Measurements from ENCODE around the gene LCE2A.
A peak's percentile ranks its signal among the peaks of the same experiment; 100 is the strongest.
"Not testable (repeated sequence)": the region's sequence is repeated elsewhere in the genome, so short reads cannot be mapped to it uniquely, and the experiment has no call there.

The LCE2A gene

GRCh38 chr1:152697701-152698600 lies at the start of gene LCE2A:
Gene LCE2A, plus strand, starts transcription at chr1:152698345. Its CDS starts 557 bp downstream, at chr1:152698902.
- no peak for DNase-seq

- peak; percentile 11 for DNase-seq
These were observed 44.0 kb upstream of the LCE2A start for GRCh38 chr1:152654110-152654509.

GRCh38 chr1:152656459-152656858 lies 41.7 kb upstream of the LCE2A start:
- no peak for DNase-seq

GRCh38 chr1:152657677-152658076 lies 40.5 kb upstream of the LCE2A start:
- DNase-seq, result no peak

GRCh38 chr1:152658649-152659048 lies 39.5 kb upstream of the LCE2A start:
- DNase-seq, result no peak

GRCh38 chr1:152663098-152663497 lies 35.0 kb upstream of the LCE2A start, which contains the start of gene LCE2D:
Gene LCE2D, plus strand, starts transcription at chr1:152663380. Its CDS starts 726 bp downstream, at chr1:152664106.
- DNase-seq, result no peak

GRCh38 chr1:152666171-152666570 lies 32.0 kb upstream of the LCE2A start:
- DNase-seq, result not testable (repeated sequence)

- no peak for DNase-seq
These were observed 30.5 kb upstream of the LCE2A start for GRCh38 chr1:152667648-152668047.

GRCh38 chr1:152673016-152673415 lies 25.1 kb upstream of the LCE2A start:
- DNase-seq, result no peak

- DNase-seq, result not testable (repeated sequence)
These were observed 23.2 kb upstream of the LCE2A start, which contains the start of gene LCE2C for GRCh38 chr1:152674983-152675382. Gene LCE2C, plus strand, starts transcription at chr1:152675279. Its CDS starts 737 bp downstream, at chr1:152676016.

GRCh38 chr1:152679459-152679858 lies 18.7 kb upstream of the LCE2A start:
- no peak for DNase-seq

GRCh38 chr1:152681616-152682015 lies 16.5 kb upstream of the LCE2A start:
- DNase-seq, result no peak

- DNase-seq, result no peak
These were observed 14.3 kb upstream of the LCE2A start for GRCh38 chr1:152683846-152684245.

- DNase-seq, result not testable (repeated sequence)
These were observed 12.3 kb upstream of the LCE2A start, which contains the start of gene LCE2B for GRCh38 chr1:152685823-152686222. Gene LCE2B, plus strand, starts transcription at chr1:152686123. Its CDS starts 721 bp downstream, at chr1:152686844.

- no peak for DNase-seq
These were observed 1.6 kb downstream of the LCE2A start for GRCh38 chr1:152699746-152700145.

- no peak for DNase-seq
These were observed 9.7 kb downstream of the LCE2A start, which contains the start of gene LCE4A for GRCh38 chr1:152707860-152708259. Gene LCE4A, plus strand, starts transcription at chr1:152708160. Its CDS starts 916 bp downstream, at chr1:152709076.

- no peak for DNase-seq
These were observed 20.1 kb downstream of the LCE2A start for GRCh38 chr1:152718238-152718637.

- DNase-seq, result no peak
These were observed 27.1 kb downstream of the LCE2A start for GRCh38 chr1:152725261-152725660.

- no peak for DNase-seq
These were observed 30.8 kb downstream of the LCE2A start for GRCh38 chr1:152728986-152729385.

GRCh38 chr1:152735648-152736047 lies 37.5 kb downstream of the LCE2A start:
- no peak for DNase-seq

- no peak for DNase-seq
These were observed 39.9 kb downstream of the LCE2A start for GRCh38 chr1:152737997-152738396.

- DNase-seq, result no peak
These were observed 41.7 kb downstream of the LCE2A start for GRCh38 chr1:152739841-152740240.

GRCh38 chr1:152741656-152742055 lies 43.5 kb downstream of the LCE2A start:
- no peak for DNase-seq

Data from activated effector memory CD4-positive, alpha-beta T cell treated with Interleukin-2 at 50 U/mL for 16 hours (primary cell).